NCI-H2107 (cell line): ENCODE measurements around the gene KLK14.

Source experiments
- DNase-seq: peaks from one replicate; lab custom pipeline; 2025; lab: John Stamatoyannopoulos, UW

KLK14 gene

GRCh38 chr19:51108066-51108804 is 25.5 kb upstream of the KLK14 start, which contains the start of gene CTU1:
CTU1 (minus strand) TSS chr19:51108409; CDS start chr19:51104569, 3,840 bp downstream.
- peak; percentile 93 for DNase-seq

GRCh38 chr19:51107406-51108065 is 24.8 kb upstream of the KLK14 start:
- no peak for DNase-seq

GRCh38 chr19:51103926-51104341 is 21.2 kb upstream of the KLK14 start:
- no peak for DNase-seq

GRCh38 chr19:51102991-51103390 is 20.3 kb upstream of the KLK14 start:
- no peak for DNase-seq

- DNase-seq = no peak
Observed at GRCh38 chr19:51101171-51101865, 18.6 kb upstream of the KLK14 start.

GRCh38 chr19:51100601-51101000 is 17.9 kb upstream of the KLK14 start:
- no peak for DNase-seq

GRCh38 chr19:51099047-51099382 is 16.3 kb upstream of the KLK14 start:
- DNase-seq = no peak

GRCh38 chr19:51098365-51099046 is 15.8 kb upstream of the KLK14 start:
- DNase-seq = no peak

- no peak for DNase-seq
Observed at GRCh38 chr19:51097796-51098195, 15.1 kb upstream of the KLK14 start.

GRCh38 chr19:51097166-51097738 is 14.6 kb upstream of the KLK14 start:
- no peak for DNase-seq

- DNase-seq = no peak
Observed at GRCh38 chr19:51096473-51097165, 13.9 kb upstream of the KLK14 start.

GRCh38 chr19:51094696-51095279 is 12.1 kb upstream of the KLK14 start:
- no peak for DNase-seq

- no peak for DNase-seq
Observed at GRCh38 chr19:51093510-51094345, 11.0 kb upstream of the KLK14 start.

GRCh38 chr19:51093101-51093500 is 10.4 kb upstream of the KLK14 start:
- DNase-seq = no peak

- no peak for DNase-seq
Observed at GRCh38 chr19:51091895-51092873, 9.5 kb upstream of the KLK14 start.

- no peak for DNase-seq
Observed at GRCh38 chr19:51091126-51091525, 8.4 kb upstream of the KLK14 start.

GRCh38 chr19:51090471-51090870 is 7.8 kb upstream of the KLK14 start:
- no peak for DNase-seq

- DNase-seq = no peak
Observed at GRCh38 chr19:51089786-51090185, 7.1 kb upstream of the KLK14 start.
